HUES48 (cell line): ENCODE measurements around the gene HDC.

Experiments used
- H3K27ac ChIP-seq: one replicate; pipeline ENCODE4 v1.7.0; 2013; ENCODE audit warnings: low read depth, low read length, inconsistent platforms
- H3K27me3 ChIP-seq: 2 replicates; pipeline ENCODE4 v1.6.1; 2013; ENCODE audit warnings: mild to moderate bottlenecking, low read length; ENCODE audit not compliant: control insufficient read depth, insufficient read depth
- H3K36me3 ChIP-seq: 2 replicates; pipeline ENCODE4 v1.6.1; 2013; ENCODE audit warnings: low read length; ENCODE audit not compliant: control insufficient read depth, insufficient read depth
- H3K4me1 ChIP-seq: 2 replicates; pipeline ENCODE4 v1.6.1; 2013; ENCODE audit warnings: mild to moderate bottlenecking, low read length; ENCODE audit not compliant: control insufficient read depth, insufficient read depth
- H3K4me3 ChIP-seq: 2 replicates; pipeline ENCODE4 v1.5.1; 2013; ENCODE audit warnings: mild to moderate bottlenecking, low read depth, low read length
- H3K9ac ChIP-seq: 2 replicates; pipeline ENCODE4 v1.6.1; 2013; ENCODE audit warnings: mild to moderate bottlenecking, low read depth, low read length, moderate library complexity
- H3K9me3 ChIP-seq: 2 replicates; pipeline ENCODE4 v1.6.1; 2013; ENCODE audit warnings: low read length; ENCODE audit not compliant: control insufficient read depth, insufficient read depth

Gene HDC

GRCh38 chr15:50192926-50193620 is 72.5 kb downstream of the HDC start:
- no peak overlapping the region for H3K9ac ChIP-seq
- H3K27ac ChIP-seq = no peak overlapping the region
- no peaks in the 10 kb centered on the region for H3K27me3 ChIP-seq
- no peaks in the 10 kb centered on the region for H3K36me3 ChIP-seq
- no peaks in the 10 kb centered on the region for H3K9me3 ChIP-seq
- H3K4me3 ChIP-seq = no peak overlapping the region
- H3K4me1 ChIP-seq = no peaks in the 10 kb centered on the region

- no peaks in the 10 kb centered on the region for H3K9me3 ChIP-seq
- no peaks in the 10 kb centered on the region for H3K36me3 ChIP-seq
- H3K9ac ChIP-seq = no peak overlapping the region
- H3K27me3 ChIP-seq = no peaks in the 10 kb centered on the region
- no peaks in the 10 kb centered on the region for H3K4me1 ChIP-seq
- no peak overlapping the region for H3K27ac ChIP-seq
- no peak overlapping the region for H3K4me3 ChIP-seq
These were observed 73.4 kb downstream of the HDC start for GRCh38 chr15:50192164-50192563.
